BJ (cell line): ENCODE measurements around the gene CELSR3. TPM values are rescaled to one million over a fixed set of nuclear protein-coding genes. Genes with fewer than 3 reads are reported as not detected.

ENCODE experiments used
- CTCF ChIA-PET: fragments of 350-600 bp; formaldehyde crosslinking; extraction: SDS; loops from one replicate; lab custom pipeline; 2021; ENCODE audit warnings: antibody characterized with exemption, inconsistent platforms; lab: Yijun Ruan, JAX
- POLR2A ChIA-PET: fragments of 300-600 bp; sonication (Branson Sonifier 250); formaldehyde crosslinking; extraction: SDS; loops from one replicate; lab custom pipeline; 2021; ENCODE audit warnings: antibody characterized with exemption; lab: Charles Lee
- DNase-seq: peaks from one replicate; pipeline ENCODE4 v3.0.0-alpha.2; 2011; ENCODE audit warnings: low read depth
- H3K27me3 ChIP-seq: 2 replicates; pipeline ENCODE4 v1.6.0; 2011; ENCODE audit warnings: low read length; ENCODE audit not compliant: control insufficient read depth, insufficient read depth
- H3K36me3 ChIP-seq: 2 replicates; pipeline ENCODE4 v1.5.1; 2011; ENCODE audit warnings: low read length; ENCODE audit not compliant: control insufficient read depth, insufficient read depth
- H3K4me3 ChIP-seq: 2 replicates; pipeline ENCODE4 v1.5.1; 2011; ENCODE audit warnings: low read depth, mild to moderate bottlenecking, control low read depth, low read length
- CTCF ChIP-seq: IDR thresholded peaks from 2 replicates; pipeline ENCODE4 v1.5.1; 2011; ENCODE audit warnings: low read depth, mild to moderate bottlenecking, control low read depth, inconsistent platforms, low read length, moderate library complexity; ENCODE audit not compliant: insufficient read depth
- polyA plus RNA-seq: library from polyadenylated mRNA; depleted of rRNA; stranded (reverse); fragments of >200 nt; gene quantifications from 2 replicates; pipeline ENCODE4 v1.2.3, GENCODE V29; 2011

Gene CELSR3
- polyA plus RNA-seq, 1 experiment = 0.88 TPM

GRCh38 chr3:48679411-48680391 lies 17.0 kb upstream of the CELSR3 start:
- ChIA-PET CTCF (interaction anchor here (1.0 to 3.0 kb wide), 2 partner anchors 15 to 70 kb away, joined by 3 to 10 read pairs; partner anchors contain the start of gene UQCRC1), POLR2A (no interaction called here)
- peaks cover 41% of the 10 kb centered on the region for H3K36me3 ChIP-seq
- no peak for TF ChIP-seq CTCF
- DNase-seq = no peak
- no peak overlapping the region for H3K4me3 ChIP-seq
- no peaks in the 10 kb centered on the region for H3K27me3 ChIP-seq

GRCh38 chr3:48678566-48679380 lies 16.1 kb upstream of the CELSR3 start:
- POLR2A ChIA-PET = no interaction called here
- Histone ChIP-seq H3K4me3 (no peak overlapping the region), H3K27me3 (no peaks in the 10 kb centered on the region), H3K36me3 (peaks cover 46% of the 10 kb centered on the region)
- TF ChIP-seq CTCF = no peak
- no peak for DNase-seq
- CTCF ChIA-PET = interaction anchor here (3.0 kb wide), 1 partner anchor 14 kb away, joined by 10 read pairs; no protein-coding TSS in a partner anchor

GRCh38 chr3:48678056-48678455 lies 15.4 kb upstream of the CELSR3 start:
- no peaks in the 10 kb centered on the region for H3K27me3 ChIP-seq
- ChIA-PET POLR2A (no interaction called here), CTCF (interaction anchor here (3.0 kb wide), 1 partner anchor 14 kb away, joined by 10 read pairs; no protein-coding TSS in a partner anchor)
- peaks cover 46% of the 10 kb centered on the region for H3K36me3 ChIP-seq
- TF ChIP-seq CTCF = no peak
- DNase-seq = no peak
- H3K4me3 ChIP-seq = no peak overlapping the region

- TF ChIP-seq CTCF = no peak
- ChIA-PET POLR2A (no interaction called here), CTCF (interaction anchor here (1.2 to 1.6 kb wide), 3 partner anchors 9 to 12 kb away, joined by 3 to 11 read pairs (median 4); no protein-coding TSS in a partner anchor)
These were observed 11.8 kb upstream of the CELSR3 start for GRCh38 chr3:48674505-48674904.

More at GRCh38 chr3:48674505-48674904, 11.8 kb upstream of the CELSR3 start:
- Histone ChIP-seq H3K36me3 (peaks cover 28% of the 10 kb centered on the region), H3K27me3 (no peaks in the 10 kb centered on the region), H3K4me3 (no peak overlapping the region)
- DNase-seq = no peak
